ENCODE data around the gene DEAF1. TPM values are rescaled to one million over a fixed set of nuclear protein-coding genes. Genes with fewer than 3 reads are reported as not detected.

DEAF1 gene
- total and polyA plus RNA-seq, 9 of the 15 experiments (the other 6 are each of a cell fraction or from before 2014, with no cell fraction given): 2.0 to 69.1 (median 26.8) TPM

DNA sequence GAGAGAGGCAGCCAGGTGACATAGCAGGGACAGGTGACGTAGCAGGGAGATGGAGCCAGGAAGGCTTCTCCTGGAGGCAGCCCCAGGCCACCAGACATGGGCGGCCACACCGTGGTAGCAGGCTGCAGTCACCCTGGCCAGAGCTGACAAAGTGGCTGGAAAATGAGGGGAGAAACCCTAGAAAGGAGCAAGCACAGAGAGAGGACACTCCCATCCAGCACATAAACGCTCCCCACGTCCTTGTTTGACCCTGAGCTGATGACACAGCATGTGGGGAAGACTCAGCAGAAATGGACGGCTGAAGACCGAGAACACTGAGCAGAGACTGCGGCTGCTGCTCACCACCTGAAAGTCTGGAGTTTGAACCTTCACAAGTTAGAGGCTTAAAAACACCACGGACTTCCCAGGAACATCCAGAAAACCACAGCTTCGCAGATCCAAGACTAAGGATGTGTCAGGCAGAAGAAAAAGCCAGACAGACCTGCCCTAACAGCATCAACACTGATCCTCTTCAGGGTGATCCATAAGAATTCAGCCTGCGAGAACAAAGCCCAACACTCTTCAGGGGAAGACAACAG is 29.2 kb downstream of the DEAF1 start (continued):
- TF ChIP-seq ZNF584 (CRISPR knock-in tag; IDR thresholded peaks at IDR 0.05; ENCODE audit: low read depth) (0 out of 2 replicates have a peak, but pooled peaks have one; percentile 50), ZNF77 (CRISPR knock-in tag; IDR thresholded peaks at IDR 0.05) (no peak), HMG20B (CRISPR knock-in tag; IDR thresholded peaks at IDR 0.05) (no peak), SLC30A9 (CRISPR knock-in tag; IDR thresholded peaks at IDR 0.05) (no peak), XRCC3 (IDR thresholded peaks at IDR 0.05) (no peak), ILK (tag; IDR thresholded peaks at IDR 0.05; ENCODE audit: borderline replicate concordance, low read depth) (no peak), ZFP1 (CRISPR knock-in tag; IDR thresholded peaks at IDR 0.05) (no peak), TRIM28 (IDR thresholded peaks at IDR 0.05) (0 out of 2 replicates have a peak, but pooled peaks have one; percentile 45), PHB2 (IDR thresholded peaks at IDR 0.05; ENCODE audit: low read depth) (no peak), ZNF212 (CRISPR knock-in tag; IDR thresholded peaks at IDR 0.05) (no peak), POLR2H (tag; IDR thresholded peaks at IDR 0.05; ENCODE audit: low read depth) (no peak; the same call in 1 of the 2 replicates), PTTG1 (tag; IDR thresholded peaks at IDR 0.05; ENCODE audit: low read depth) (0 out of 2 replicates have a peak, but pooled peaks have one; percentile 7), ZNF707 (CRISPR knock-in tag; conservative IDR thresholded peaks at IDR 0.05) (no peak), C11orf30 (IDR thresholded peaks at IDR 0.05; ENCODE audit: low read depth) (peak; percentile 99), MCM3 (IDR thresholded peaks at IDR 0.05) (no peak), NCOA2 (IDR thresholded peaks at IDR 0.05; ENCODE audit: partially characterized antibody in 2 of 2) (no peak), RFX7 (CRISPR knock-in tag; IDR thresholded peaks at IDR 0.05) (no peak)
- TF ChIP-seq, protein P1, sequence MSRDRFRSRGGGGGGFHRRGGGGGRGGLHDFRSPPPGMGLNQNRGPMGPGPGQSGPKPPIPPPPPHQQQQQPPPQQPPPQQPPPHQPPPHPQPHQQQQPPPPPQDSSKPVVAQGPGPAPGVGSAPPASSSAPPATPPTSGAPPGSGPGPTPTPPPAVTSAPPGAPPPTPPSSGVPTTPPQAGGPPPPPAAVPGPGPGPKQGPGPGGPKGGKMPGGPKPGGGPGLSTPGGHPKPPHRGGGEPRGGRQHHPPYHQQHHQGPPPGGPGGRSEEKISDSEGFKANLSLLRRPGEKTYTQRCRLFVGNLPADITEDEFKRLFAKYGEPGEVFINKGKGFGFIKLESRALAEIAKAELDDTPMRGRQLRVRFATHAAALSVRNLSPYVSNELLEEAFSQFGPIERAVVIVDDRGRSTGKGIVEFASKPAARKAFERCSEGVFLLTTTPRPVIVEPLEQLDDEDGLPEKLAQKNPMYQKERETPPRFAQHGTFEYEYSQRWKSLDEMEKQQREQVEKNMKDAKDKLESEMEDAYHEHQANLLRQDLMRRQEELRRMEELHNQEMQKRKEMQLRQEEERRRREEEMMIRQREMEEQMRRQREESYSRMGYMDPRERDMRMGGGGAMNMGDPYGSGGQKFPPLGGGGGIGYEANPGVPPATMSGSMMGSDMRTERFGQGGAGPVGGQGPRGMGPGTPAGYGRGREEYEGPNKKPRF (IDR thresholded peaks at IDR 0.05; ENCODE audit: low read depth, low read length): no peak
- TF ChIP-seq, protein P2, sequence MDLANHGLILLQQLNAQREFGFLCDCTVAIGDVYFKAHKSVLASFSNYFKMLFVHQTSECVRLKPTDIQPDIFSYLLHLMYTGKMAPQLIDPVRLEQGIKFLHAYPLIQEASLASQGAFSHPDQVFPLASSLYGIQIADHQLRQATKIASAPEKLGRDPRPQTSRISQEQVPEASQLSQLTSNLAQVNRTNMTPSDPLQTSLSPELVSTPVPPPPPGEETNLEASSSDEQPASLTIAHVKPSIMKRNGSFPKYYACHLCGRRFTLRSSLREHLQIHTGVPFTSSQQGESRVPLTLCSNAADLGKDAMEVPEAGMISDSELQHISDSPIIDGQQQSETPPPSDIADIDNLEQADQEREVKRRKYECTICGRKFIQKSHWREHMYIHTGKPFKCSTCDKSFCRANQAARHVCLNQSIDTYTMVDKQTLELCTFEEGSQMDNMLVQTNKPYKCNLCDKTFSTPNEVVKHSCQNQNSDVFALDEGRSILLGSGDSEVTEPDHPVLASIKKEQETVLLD (IDR thresholded peaks at IDR 0.05): no peak
- TF ChIP-seq, protein P3, sequence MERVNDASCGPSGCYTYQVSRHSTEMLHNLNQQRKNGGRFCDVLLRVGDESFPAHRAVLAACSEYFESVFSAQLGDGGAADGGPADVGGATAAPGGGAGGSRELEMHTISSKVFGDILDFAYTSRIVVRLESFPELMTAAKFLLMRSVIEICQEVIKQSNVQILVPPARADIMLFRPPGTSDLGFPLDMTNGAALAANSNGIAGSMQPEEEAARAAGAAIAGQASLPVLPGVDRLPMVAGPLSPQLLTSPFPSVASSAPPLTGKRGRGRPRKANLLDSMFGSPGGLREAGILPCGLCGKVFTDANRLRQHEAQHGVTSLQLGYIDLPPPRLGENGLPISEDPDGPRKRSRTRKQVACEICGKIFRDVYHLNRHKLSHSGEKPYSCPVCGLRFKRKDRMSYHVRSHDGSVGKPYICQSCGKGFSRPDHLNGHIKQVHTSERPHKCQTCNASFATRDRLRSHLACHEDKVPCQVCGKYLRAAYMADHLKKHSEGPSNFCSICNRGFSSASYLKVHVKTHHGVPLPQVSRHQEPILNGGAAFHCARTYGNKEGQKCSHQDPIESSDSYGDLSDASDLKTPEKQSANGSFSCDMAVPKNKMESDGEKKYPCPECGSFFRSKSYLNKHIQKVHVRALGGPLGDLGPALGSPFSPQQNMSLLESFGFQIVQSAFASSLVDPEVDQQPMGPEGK (CRISPR knock-in tag; IDR thresholded peaks at IDR 0.05; ENCODE audit: borderline replicate concordance): no peak
- TF ChIP-seq, protein P4, sequence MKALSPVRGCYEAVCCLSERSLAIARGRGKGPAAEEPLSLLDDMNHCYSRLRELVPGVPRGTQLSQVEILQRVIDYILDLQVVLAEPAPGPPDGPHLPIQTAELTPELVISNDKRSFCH (CRISPR knock-in tag; IDR thresholded peaks at IDR 0.05): no peak
- TF ChIP-seq, protein P4 (tag; IDR thresholded peaks at IDR 0.05): no peak
- TF ChIP-seq, protein P5, sequence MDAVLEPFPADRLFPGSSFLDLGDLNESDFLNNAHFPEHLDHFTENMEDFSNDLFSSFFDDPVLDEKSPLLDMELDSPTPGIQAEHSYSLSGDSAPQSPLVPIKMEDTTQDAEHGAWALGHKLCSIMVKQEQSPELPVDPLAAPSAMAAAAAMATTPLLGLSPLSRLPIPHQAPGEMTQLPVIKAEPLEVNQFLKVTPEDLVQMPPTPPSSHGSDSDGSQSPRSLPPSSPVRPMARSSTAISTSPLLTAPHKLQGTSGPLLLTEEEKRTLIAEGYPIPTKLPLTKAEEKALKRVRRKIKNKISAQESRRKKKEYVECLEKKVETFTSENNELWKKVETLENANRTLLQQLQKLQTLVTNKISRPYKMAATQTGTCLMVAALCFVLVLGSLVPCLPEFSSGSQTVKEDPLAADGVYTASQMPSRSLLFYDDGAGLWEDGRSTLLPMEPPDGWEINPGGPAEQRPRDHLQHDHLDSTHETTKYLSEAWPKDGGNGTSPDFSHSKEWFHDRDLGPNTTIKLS (IDR thresholded peaks at IDR 0.05; ENCODE audit: borderline replicate concordance, low read depth): no peak
